Esophagus squamous epithelium (tissue), 4 donors: ENCODE data around the gene SNPH.

Experiments
- POLR2A ChIP-seq, 4 donors: fragments of 450-650 bp; IDR thresholded peaks; one replicate each; pipeline ENCODE4 v1.6.1; 2017; ENCODE audit warnings: antibody characterized with exemption in 4 of 4, mild to moderate bottlenecking in 4 of 4, moderate library complexity in 3 of 4
- TF ChIP-seq, protein P1 (sequence below), 6 experiments: fragments of 450-650 bp in 4 of 6; fragments of 200-600 bp in 2 of 6; sonication (generic) in 2 of 6; IDR thresholded peaks; one replicate each; pipeline ENCODE4 v1.5.1; 2016 to 2019; ENCODE audit warnings: antibody characterized with exemption in 6 of 6, mild to moderate bottlenecking in 4 of 6, moderate library complexity in 4 of 6

DNA sequence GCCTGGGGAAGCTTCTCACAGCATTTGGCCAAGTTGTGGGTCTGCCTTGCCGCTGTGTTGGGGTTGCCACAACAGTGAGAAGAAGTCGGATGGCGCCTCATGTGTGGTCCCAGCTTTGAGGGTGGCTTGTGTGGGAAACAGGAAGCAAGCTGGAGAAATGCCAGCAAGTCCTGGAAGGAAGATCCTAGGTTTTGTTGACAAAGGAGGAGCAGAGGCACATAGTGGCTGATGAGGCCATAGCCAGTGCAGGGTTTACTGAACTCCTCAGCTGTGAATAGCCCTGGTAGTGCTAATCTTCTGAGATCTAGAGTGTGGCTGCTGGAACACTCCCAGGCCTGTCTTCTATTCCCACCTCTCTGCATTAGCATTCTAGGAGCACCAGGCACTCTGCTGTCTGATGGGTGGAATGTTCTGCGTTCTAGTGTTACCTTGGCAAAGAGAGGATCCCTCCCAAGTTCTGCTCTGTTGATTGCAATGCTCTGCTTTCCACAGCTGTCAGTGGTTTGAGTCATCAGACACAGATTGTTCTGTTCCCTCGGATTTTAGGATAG, 25.2 kb downstream of the SNPH start:
- TF ChIP-seq, protein P1, sequence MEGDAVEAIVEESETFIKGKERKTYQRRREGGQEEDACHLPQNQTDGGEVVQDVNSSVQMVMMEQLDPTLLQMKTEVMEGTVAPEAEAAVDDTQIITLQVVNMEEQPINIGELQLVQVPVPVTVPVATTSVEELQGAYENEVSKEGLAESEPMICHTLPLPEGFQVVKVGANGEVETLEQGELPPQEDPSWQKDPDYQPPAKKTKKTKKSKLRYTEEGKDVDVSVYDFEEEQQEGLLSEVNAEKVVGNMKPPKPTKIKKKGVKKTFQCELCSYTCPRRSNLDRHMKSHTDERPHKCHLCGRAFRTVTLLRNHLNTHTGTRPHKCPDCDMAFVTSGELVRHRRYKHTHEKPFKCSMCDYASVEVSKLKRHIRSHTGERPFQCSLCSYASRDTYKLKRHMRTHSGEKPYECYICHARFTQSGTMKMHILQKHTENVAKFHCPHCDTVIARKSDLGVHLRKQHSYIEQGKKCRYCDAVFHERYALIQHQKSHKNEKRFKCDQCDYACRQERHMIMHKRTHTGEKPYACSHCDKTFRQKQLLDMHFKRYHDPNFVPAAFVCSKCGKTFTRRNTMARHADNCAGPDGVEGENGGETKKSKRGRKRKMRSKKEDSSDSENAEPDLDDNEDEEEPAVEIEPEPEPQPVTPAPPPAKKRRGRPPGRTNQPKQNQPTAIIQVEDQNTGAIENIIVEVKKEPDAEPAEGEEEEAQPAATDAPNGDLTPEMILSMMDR (IDR thresholded peaks at IDR 0.05): no peak
- no peak for TF ChIP-seq POLR2A (IDR thresholded peaks at IDR 0.05)
